ENCODE data around the gene ZFP69B. TPM values are rescaled to one million over a fixed set of nuclear protein-coding genes. Genes with fewer than 3 reads are reported as not detected.

ZFP69B gene
- total and polyA plus RNA-seq, 5 donors: 0.29 to 1.2 (median 1.1) TPM

DNA sequence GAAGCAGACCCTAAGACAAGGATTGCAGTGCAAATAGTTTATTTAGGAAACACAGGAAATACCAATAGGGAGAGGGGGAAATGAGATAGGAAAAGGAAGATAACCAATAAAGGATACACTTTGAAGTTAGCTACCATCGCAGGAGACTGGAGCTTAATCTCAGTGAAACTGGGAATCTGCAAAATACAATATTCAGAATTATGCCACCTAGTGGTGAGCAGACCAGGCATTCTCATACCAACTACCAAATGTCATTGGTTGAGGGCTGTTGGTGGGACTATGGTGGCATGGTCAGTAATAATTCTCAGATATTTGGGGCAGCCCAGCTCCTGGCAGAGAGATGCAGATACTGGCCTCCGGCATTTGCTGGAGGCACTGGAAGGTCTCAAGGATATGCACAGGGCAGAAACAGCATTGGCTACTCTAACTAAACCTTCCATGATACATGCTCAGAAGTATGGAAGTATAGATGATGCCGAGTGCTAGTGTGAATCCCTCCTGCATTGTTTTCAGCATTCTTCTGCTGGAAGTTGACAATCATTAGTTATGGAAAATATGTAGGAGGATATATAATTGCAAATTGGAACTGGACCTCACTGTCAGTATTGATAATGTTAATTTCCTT is 11.8 kb upstream of the ZFP69B start:
- no peaks in the 10 kb centered on the region for H3K9me3 ChIP-seq (ENCODE audit: control insufficient read depth, low read length)
- no peak overlapping the region for H3K4me3 ChIP-seq (ENCODE audit: low read length)
- peaks cover 2% of the 10 kb centered on the region for H3K4me1 ChIP-seq (ENCODE audit: control insufficient read depth, insufficient read depth, low read length)
- ATAC-seq (peak; percentile 40 to 67), DNase-seq (no peak)
- intact Hi-C loops (cut with DNase I): no loop called here
- no peak overlapping the region for H3K27ac ChIP-seq (ENCODE audit: low read length)
- WGBS: 62% methylated on average over 3 of the region's 3 CpGs
- H3K27me3 ChIP-seq (ENCODE audit: control insufficient read depth, insufficient read depth): no peaks in the 10 kb centered on the region

DNA sequence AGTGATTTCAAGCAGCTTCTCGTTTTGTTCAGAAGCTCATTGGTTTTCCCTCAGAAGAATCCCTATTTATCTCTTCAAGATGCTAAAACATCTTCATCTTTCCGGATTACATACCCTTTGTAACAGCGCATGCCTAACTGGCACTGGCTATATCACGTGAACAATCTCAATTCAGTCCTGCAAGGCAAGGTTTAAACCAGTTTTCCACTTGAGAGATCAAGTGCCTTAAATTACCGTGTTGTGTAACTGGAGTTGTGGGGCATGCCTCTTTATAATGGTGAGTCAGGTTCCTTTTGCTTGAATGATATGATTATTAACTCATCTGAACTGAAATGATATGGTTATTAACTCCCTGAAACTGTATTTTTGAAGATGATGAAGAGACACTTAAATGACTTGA is 11.0 kb upstream of the ZFP69B start:
- no peaks in the 10 kb centered on the region for H3K27me3 ChIP-seq (ENCODE audit: control insufficient read depth, insufficient read depth)
- intact Hi-C loops (cut with DNase I): no loop called here
- H3K27ac ChIP-seq (ENCODE audit: low read length): no peak overlapping the region
- no peak for DNase-seq
- 86% methylated on average over 5 of the region's 5 CpGs for WGBS
- H3K4me1 ChIP-seq (ENCODE audit: control insufficient read depth, insufficient read depth, low read length): peaks cover 2% of the 10 kb centered on the region
- H3K4me3 ChIP-seq (ENCODE audit: low read length): no peak overlapping the region
- no peaks in the 10 kb centered on the region for H3K9me3 ChIP-seq (ENCODE audit: control insufficient read depth, low read length)
- no peak for ATAC-seq

DNA sequence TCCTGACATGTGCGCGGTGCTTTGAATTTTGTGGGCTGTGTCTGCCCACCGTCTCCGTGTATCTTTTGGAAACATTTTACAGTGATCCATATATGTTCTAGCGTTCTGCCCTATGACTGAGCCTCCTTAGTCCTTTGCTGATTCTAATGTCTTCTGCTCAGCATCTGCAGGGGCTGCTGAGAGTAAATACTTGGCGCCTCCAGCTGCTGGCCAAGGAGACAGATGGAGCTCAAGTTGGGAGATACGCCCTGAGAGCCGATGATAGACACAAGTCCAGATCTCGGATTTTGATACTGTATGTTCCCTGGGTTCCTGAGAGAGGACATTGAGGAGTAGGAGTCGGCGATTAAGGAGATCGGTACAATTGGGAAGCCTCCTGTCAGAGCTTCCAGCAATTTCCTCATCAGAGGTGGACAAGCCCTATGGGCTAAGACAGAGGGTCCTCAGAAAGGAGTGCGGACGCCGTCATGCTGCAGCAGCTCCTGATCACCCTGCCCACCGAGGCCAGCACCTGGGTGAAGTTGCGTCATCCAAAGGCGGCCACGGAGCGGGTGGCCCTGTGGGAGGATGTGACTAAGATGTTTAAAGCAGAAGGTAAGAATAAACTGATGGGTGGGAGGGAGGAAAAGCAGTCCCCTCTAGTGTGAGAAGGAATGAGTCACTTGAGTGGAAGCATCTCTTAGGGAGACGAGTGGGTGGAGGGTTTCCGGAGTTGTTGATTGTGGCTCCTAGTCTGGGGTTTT is 390 bp downstream of the ZFP69B start:
- WGBS: 19% methylated on average over 22 of the region's 22 CpGs
- intact Hi-C loops (cut with DNase I): no loop called here

DNA sequence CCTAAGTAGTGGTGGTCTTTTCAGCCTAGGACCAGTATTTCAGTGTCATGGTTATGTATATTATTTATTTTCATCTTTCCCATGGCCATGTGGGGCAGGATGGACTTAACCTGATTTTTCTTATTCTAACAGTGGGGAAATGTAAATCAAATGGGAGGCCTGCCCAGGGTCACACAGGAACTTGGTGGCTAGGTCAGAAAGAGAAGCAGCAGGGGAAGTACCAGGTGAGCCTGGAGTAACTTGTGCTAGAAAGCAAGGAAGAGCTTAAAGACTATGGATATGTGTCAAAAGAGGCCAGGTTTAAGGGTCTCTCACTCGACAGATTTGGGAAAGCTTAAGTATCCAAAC is 936 bp downstream of the ZFP69B start:
- no peaks in the 10 kb centered on the region for H3K27me3 ChIP-seq (ENCODE audit: control insufficient read depth, insufficient read depth)
- peaks cover 3% of the 10 kb centered on the region for H3K4me1 ChIP-seq (ENCODE audit: control insufficient read depth, insufficient read depth, low read length)
- 98% methylated on average over 1 of the region's 1 CpG for WGBS
- H3K27ac ChIP-seq (ENCODE audit: low read length): no peak overlapping the region
- DNase-seq (no peak), ATAC-seq (no peak)
- H3K4me3 ChIP-seq (ENCODE audit: low read length): no peak overlapping the region
- intact Hi-C loops (cut with DNase I): no loop called here
- no peaks in the 10 kb centered on the region for H3K9me3 ChIP-seq (ENCODE audit: control insufficient read depth, low read length)

More for the DNA sequence above, 390 bp downstream of the ZFP69B start:
- DNase-seq (peak in 2 of 3 donors; percentile 20 to 43), ATAC-seq (peak; percentile 28 to 42)
- peaks cover 3% of the 10 kb centered on the region for H3K4me1 ChIP-seq (ENCODE audit: control insufficient read depth, insufficient read depth, low read length)
- H3K27ac ChIP-seq (ENCODE audit: low read length): peak overlapping the region; percentile 34
- peak overlapping the region; percentile 70 for H3K4me3 ChIP-seq (ENCODE audit: low read length)
- no peaks in the 10 kb centered on the region for H3K27me3 ChIP-seq (ENCODE audit: control insufficient read depth, insufficient read depth)
- no peaks in the 10 kb centered on the region for H3K9me3 ChIP-seq (ENCODE audit: control insufficient read depth, low read length)

DNA sequence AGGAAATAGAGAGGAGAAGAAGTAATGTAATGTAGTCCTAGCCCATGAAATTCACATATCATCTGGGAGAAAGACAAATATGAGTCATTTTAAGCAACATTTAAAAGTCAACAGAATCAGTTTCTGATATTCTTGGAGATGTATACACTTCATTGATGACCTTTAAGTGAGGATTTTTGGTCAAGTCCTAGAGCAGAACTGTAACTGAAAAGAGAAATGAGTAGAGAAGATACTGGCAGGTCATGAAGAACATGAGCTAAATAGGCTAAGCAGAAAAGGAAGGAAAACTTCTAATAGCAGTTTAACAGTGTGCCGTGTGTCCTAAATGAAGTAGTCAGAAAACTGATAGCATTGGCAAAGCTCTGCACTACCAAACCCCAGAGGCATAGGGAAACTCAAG is 4.6 kb downstream of the ZFP69B start:
- DNase-seq: no peak
- no peak overlapping the region for H3K4me3 ChIP-seq (ENCODE audit: low read length)
- peaks cover 3% of the 10 kb centered on the region for H3K4me1 ChIP-seq (ENCODE audit: control insufficient read depth, insufficient read depth, low read length)
- no peak overlapping the region for H3K27ac ChIP-seq (ENCODE audit: low read length)
- no peak for ATAC-seq
- peaks cover 3% of the 10 kb centered on the region for H3K9me3 ChIP-seq (ENCODE audit: control insufficient read depth, low read length)
- H3K27me3 ChIP-seq (ENCODE audit: control insufficient read depth, insufficient read depth): no peaks in the 10 kb centered on the region
- 58% methylated on average over 1 of the region's 1 CpG for WGBS
- intact Hi-C loops (cut with DNase I): no loop called here

DNA sequence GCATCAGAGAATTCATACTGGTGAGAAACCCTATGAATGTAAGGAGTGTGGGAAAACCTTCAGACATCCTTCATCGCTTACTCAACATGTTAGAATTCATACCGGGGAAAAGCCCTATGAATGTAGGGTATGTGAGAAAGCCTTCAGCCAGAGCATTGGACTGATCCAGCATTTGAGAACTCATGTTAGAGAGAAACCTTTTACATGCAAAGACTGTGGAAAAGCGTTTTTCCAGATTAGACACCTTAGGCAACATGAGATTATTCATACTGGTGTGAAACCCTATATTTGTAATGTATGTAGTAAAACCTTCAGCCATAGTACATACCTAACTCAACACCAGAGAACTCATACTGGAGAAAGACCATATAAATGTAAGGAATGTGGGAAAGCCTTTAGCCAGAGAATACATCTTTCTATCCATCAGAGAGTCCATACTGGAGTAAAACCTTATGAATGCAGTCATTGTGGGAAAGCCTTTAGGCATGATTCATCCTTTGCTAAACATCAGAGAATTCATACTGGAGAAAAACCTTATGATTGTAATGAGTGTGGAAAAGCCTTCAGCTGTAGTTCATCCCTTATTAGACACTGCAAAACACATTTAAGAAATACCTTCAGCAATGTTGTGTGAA is 12.8 kb downstream of the ZFP69B start:
- Histone ChIP-seq H3K9me3 (ENCODE audit: control insufficient read depth, low read length) (peaks cover 7% of the 10 kb centered on the region), H3K27ac (ENCODE audit: low read length) (no peak overlapping the region), H3K27me3 (ENCODE audit: control insufficient read depth, insufficient read depth) (no peaks in the 10 kb centered on the region), H3K4me3 (ENCODE audit: low read length) (no peak overlapping the region), H3K4me1 (ENCODE audit: control insufficient read depth, insufficient read depth, low read length) (no peaks in the 10 kb centered on the region)
- no peak for DNase-seq
- 97% methylated on average over 3 of the region's 3 CpGs for WGBS
- ATAC-seq: no peak
- intact Hi-C loops (cut with DNase I): no loop called here

DNA sequence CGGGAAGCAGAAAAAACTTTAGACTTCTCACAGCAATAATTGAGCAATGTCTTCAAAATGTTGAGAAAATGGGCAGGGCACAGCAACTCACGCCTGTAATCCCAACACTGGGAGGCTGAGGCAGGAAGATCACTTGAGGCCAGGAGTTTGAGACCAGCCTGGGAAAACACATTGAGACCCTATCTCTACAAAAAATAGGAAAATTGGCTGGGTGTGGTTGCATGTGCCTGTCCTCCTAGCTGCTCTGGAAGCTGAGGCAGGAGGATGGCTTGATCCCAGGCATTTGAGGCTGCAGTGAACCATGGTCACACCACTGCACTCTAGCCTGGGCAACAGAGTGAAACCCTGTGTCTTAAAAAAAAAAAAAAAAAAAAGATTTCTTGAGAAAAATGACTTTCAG is 19.1 kb downstream of the ZFP69B start:
- intact Hi-C loops (cut with DNase I): no loop called here
- no peak for DNase-seq
- Histone ChIP-seq H3K4me3 (ENCODE audit: low read length) (no peak overlapping the region), H3K4me1 (ENCODE audit: control insufficient read depth, insufficient read depth, low read length) (no peaks in the 10 kb centered on the region), H3K27me3 (ENCODE audit: control insufficient read depth, insufficient read depth) (no peaks in the 10 kb centered on the region), H3K9me3 (ENCODE audit: control insufficient read depth, low read length) (peaks cover 10% of the 10 kb centered on the region), H3K27ac (ENCODE audit: low read length) (no peak overlapping the region)
- WGBS: 94% methylated on average over 2 of the region's 2 CpGs
- ATAC-seq: no peak

DNA sequence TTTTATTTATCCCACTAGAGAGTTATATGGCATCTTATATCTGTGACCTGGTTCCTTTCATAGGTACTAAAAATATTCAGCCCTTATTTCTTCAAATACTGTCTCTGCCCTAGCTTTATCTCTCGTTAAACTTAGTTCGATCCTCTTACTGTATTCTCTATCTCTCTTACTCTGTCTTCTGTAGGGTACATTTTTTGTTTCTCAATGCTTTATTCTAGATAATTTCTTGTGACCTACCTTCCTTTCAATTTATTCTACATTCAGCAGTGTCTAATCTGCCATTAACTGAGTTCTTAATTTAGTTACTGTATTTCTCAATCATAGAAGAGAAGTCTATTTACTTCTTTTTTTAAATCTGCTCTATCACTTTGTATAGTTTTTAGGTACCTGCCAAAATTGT is 25.0 kb downstream of the ZFP69B start:
- ATAC-seq: no peak
- DNase-seq: no peak
- intact Hi-C loops (cut with DNase I): no loop called here
- Histone ChIP-seq H3K9me3 (ENCODE audit: control insufficient read depth, low read length) (peaks cover 2% of the 10 kb centered on the region), H3K4me3 (ENCODE audit: low read length) (no peak overlapping the region), H3K4me1 (ENCODE audit: control insufficient read depth, insufficient read depth, low read length) (no peaks in the 10 kb centered on the region), H3K27me3 (ENCODE audit: control insufficient read depth, insufficient read depth) (no peaks in the 10 kb centered on the region), H3K27ac (ENCODE audit: low read length) (no peak overlapping the region)
- 91% methylated on average over 2 of the region's 2 CpGs for WGBS

DNA sequence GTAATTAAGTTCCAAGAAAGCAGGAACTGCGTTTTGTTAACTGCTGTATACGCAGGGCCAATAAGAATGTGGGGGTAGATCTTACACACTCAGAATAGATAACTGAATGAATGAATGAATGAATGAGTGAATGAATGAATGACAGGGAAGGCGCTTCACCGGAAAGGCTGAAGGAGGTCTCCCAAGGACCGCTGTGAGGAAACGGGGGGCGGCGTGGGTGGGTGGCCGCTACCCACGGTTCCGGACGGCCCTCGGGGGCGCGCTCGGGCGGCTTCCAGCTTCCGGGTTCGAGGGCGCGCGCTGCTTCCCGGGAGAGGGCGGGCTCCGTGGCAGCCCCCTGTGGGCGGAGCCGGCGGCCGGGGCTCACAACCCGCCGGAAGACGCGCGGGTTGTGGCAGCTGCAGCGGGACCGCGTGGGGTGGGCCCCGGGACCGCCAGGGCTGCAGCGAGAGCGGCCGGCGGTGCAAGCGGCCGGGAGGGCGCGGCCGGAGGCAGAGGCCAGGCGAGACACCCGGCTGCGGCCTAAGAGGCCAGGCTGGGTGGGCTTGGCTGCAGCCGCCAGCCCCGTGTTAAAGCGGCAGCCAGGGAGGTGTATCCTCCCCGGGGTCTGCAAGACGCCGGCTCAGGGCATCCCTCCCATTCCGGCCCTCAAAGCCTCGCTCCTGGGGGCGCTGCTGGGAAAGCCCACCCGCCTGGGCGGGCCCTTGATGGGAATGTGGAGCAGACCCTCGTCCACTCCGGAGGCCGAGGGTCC is 26.8 kb downstream of the ZFP69B start, which contains the start of gene ZFP69:
ZFP69 (plus strand) TSS at position 367 of the 754 bp plus-strand sequence. CDS start 2,072 bp downstream, outside the sequence.
- DNase-seq (peak; percentile 82 to 94 (median 92)), ATAC-seq (peak; percentile 97 to 98)
- Histone ChIP-seq H3K27ac (ENCODE audit: low read length) (peak within 1 kb of the TSS; percentile 3), H3K4me1 (ENCODE audit: control insufficient read depth, insufficient read depth, low read length) (no peaks in the 10 kb centered on the region), H3K4me3 (ENCODE audit: low read length) (peak within 1 kb of the TSS; percentile 88), H3K9me3 (ENCODE audit: control insufficient read depth, low read length) (peaks cover 2% of the 10 kb centered on the region), H3K27me3 (ENCODE audit: control insufficient read depth, insufficient read depth) (no peaks in the 10 kb centered on the region)
- under 1% methylated on average over 65 of the region's 65 CpGs for WGBS
- intact Hi-C loops (cut with DNase I): no loop called here

DNA sequence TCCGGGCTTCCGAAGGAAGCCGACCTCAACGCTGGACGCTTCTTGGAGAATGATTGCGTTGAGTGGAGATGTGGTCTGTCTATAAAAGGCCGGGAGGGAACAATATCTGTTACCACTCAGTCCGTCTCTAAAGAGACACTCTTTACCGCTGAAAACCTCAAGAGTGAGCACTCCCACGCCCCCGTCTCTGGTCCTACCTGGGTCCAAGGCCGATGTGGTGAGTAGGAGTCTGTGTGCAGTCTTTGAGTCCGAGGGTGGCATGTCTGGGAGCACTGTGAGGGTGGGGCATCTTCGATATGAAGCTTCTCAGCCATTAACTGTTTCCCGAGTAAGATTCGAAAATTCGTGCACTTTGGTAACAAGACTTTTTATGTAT is 27.4 kb downstream of the ZFP69B start:
- 3% methylated on average over 17 of the region's 17 CpGs for WGBS
- DNase-seq: peak in 1 of 3 donors; percentile 45
- intact Hi-C loops (cut with DNase I): no loop called here
- Histone ChIP-seq H3K27me3 (ENCODE audit: control insufficient read depth, insufficient read depth) (no peaks in the 10 kb centered on the region), H3K27ac (ENCODE audit: low read length) (peak overlapping the region; percentile 2), H3K4me3 (ENCODE audit: low read length) (peak overlapping the region; percentile 88), H3K4me1 (ENCODE audit: control insufficient read depth, insufficient read depth, low read length) (no peaks in the 10 kb centered on the region), H3K9me3 (ENCODE audit: control insufficient read depth, low read length) (peaks cover under 1% of the 10 kb centered on the region)
- peak; percentile 37 to 66 for ATAC-seq

DNA sequence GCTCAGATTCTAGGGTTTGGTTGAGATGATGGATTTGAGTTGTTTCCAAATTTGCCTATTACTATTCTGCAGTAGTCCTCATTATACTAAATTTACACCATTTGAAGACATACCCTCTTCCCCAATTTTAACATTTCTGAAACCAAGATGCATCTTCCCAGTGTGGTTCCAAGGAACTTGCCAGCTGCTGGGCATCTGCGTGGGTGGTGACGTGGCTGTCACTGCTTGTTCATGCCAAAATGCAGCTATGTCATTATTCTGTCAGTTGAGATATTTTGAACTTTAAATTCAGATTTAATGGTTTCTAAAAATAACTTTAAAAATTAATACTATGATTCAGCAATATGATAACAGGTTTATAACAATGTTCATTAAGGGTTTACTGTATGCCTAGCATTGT is 28.0 kb downstream of the ZFP69B start:
- peak in 1 of 3 donors; percentile 15 for DNase-seq

More for the DNA sequence above, 28.0 kb downstream of the ZFP69B start:
- ATAC-seq: no peak
- no peaks in the 10 kb centered on the region for H3K27me3 ChIP-seq (ENCODE audit: control insufficient read depth, insufficient read depth)
- no peak overlapping the region for H3K27ac ChIP-seq (ENCODE audit: low read length)
- 54% methylated on average over 2 of the region's 2 CpGs for WGBS
- intact Hi-C loops (cut with DNase I): no loop called here
- H3K4me1 ChIP-seq (ENCODE audit: control insufficient read depth, insufficient read depth, low read length): no peaks in the 10 kb centered on the region
- H3K9me3 ChIP-seq (ENCODE audit: control insufficient read depth, low read length): no peaks in the 10 kb centered on the region
- no peak overlapping the region for H3K4me3 ChIP-seq (ENCODE audit: low read length)
